Vagina (tissue), 2 donors: ENCODE data around the gene NXPH4. TPM values are rescaled to one million over a fixed set of nuclear protein-coding genes. Genes with fewer than 3 reads are reported as not detected.

ENCODE experiments used
- DNase-seq, 2 donors: peaks; one replicate each; pipeline ENCODE4 v3.0.0-alpha.2; 2017; ENCODE audit errors: extremely low spot score in 2 of 2
- H3K27ac ChIP-seq: fragments of 200-600 bp; sonication (generic); one replicate; pipeline ENCODE4 v1.5.1; 2019
- H3K27me3 ChIP-seq: fragments of 200-600 bp; sonication (generic); one replicate; pipeline ENCODE4 v1.5.1; 2019
- H3K36me3 ChIP-seq, 2 donors: fragments of 200-600 bp; sonication (generic); one replicate each; pipeline ENCODE4 v1.5.1; 2017 to 2019
- H3K4me1 ChIP-seq: fragments of 200-600 bp; sonication (generic); one replicate; pipeline ENCODE4 v1.5.1; 2019
- H3K4me3 ChIP-seq, 2 donors: fragments of 200-600 bp; sonication (generic); 1 replicate in 1 of 2; 2 replicates in 1 of 2; pipeline ENCODE4 v1.5.1; 2016 to 2019
- H3K9me3 ChIP-seq: fragments of 200-600 bp; sonication (generic); one replicate; pipeline ENCODE4 v1.5.1; 2019
- POLR2A ChIP-seq, 2 donors: fragments of 450-650 bp; IDR thresholded peaks; one replicate each; pipeline ENCODE4 v1.6.1; 2017; ENCODE audit warnings: antibody characterized with exemption in 2 of 2, mild to moderate bottlenecking in 2 of 2, moderate library complexity in 2 of 2
- POLR2AphosphoS5 ChIP-seq, 2 donors: sonication (generic); formaldehyde crosslinking; IDR thresholded peaks; one replicate each; pipeline ENCODE4 v1.9.0; 2017; ENCODE audit warnings: antibody characterized with exemption in 2 of 2, mild to moderate bottlenecking in 2 of 2, low read depth in 1 of 2; ENCODE audit not compliant: insufficient read depth in 1 of 2
- intact Hi-C: fragments of 100-400 bp; cut with DNase I; formaldehyde crosslinking; loops from one replicate; pipeline ENCODE4 v1.15.1; 2023
- total RNA-seq: library from RNA; depleted of rRNA; stranded (reverse); fragments of >200 nt; gene quantifications from one replicate; pipeline ENCODE4 v1.2.3, GENCODE V29; 2016
- TF ChIP-seq, protein P1 (sequence below), 3 experiments: fragments of 450-650 bp in 2 of 3; fragments of 200-600 bp in 1 of 3; sonication (generic) in 1 of 3; IDR thresholded peaks; one replicate each; pipeline ENCODE4 v1.5.1; 2017 to 2019; ENCODE audit warnings: antibody characterized with exemption in 3 of 3, mild to moderate bottlenecking in 2 of 3, moderate library complexity in 2 of 3

NXPH4 gene
- total RNA-seq, 1 donor from 2014 or later, result 3.2 TPM

DNA sequence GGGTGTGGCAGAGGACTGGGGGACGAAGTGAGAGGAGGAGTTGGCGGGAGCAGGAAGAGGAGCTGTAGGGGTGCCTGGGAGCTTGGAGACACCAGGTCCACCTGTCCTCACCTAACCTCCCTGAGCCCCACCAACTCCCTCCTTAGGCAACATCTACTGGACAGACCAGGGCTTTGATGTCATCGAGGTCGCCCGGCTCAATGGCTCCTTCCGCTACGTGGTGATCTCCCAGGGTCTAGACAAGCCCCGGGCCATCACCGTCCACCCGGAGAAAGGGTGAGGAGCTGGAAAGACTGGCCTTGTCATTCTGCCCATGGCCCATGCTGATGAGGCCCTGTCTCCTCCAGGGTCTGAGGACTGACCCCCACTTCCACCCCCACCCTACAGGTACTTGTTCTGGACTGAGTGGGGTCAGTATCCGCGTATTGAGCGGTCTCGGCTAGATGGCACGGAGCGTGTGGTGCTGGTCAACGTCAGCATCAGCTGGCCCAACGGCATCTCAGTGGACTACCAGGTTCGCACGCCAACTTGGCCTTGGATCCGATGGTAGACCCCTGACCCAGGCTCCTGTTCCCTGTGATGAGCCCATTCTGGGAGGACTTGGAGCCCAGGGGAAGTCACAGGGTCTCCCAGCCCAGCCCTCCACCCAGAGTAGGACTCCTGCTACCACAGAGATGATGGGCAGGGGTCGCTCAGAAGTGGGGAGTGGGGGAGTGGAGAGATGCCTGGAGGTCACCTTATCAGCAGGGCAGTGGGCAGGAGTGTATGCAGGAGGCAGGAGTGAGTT lies 32.5 kb upstream of the NXPH4 start:
- peaks cover 0 to 82% of the 10 kb centered on the region in 2 donors for H3K36me3 ChIP-seq
- no peak overlapping the region for H3K27ac ChIP-seq
- intact Hi-C loops, result loop anchor here (2.0 kb wide), 1 partner anchor 59 kb away; no protein-coding TSS in a partner anchor

DNA sequence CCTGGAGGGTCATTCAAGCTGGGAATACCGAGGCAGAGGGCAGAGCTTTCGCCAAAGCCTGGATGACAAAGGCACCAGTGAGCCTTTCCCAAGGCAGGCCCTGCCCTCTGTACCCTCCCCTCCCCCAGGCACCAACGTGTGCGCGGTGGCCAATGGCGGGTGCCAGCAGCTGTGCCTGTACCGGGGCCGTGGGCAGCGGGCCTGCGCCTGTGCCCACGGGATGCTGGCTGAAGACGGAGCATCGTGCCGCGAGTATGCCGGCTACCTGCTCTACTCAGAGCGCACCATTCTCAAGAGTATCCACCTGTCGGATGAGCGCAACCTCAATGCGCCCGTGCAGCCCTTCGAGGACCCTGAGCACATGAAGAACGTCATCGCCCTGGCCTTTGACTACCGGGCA lies 31.2 kb upstream of the NXPH4 start:
- no peaks in the 10 kb centered on the region for H3K9me3 ChIP-seq
- peaks cover 0 to 76% of the 10 kb centered on the region in 2 donors for H3K36me3 ChIP-seq
- H3K27me3 ChIP-seq, result no peaks in the 10 kb centered on the region
- DNase-seq, result no peak
- intact Hi-C loops, result no loop called here
- H3K4me3 ChIP-seq, result no peak overlapping the region
- peaks cover 24% of the 10 kb centered on the region for H3K4me1 ChIP-seq
- TF ChIP-seq POLR2A (IDR thresholded peaks at IDR 0.05) (no peak), POLR2AphosphoS5 (IDR thresholded peaks at IDR 0.05; ENCODE audit: insufficient read depth in 1 of 2, low read depth in 1 of 2) (no peak)
- TF ChIP-seq, protein P1, sequence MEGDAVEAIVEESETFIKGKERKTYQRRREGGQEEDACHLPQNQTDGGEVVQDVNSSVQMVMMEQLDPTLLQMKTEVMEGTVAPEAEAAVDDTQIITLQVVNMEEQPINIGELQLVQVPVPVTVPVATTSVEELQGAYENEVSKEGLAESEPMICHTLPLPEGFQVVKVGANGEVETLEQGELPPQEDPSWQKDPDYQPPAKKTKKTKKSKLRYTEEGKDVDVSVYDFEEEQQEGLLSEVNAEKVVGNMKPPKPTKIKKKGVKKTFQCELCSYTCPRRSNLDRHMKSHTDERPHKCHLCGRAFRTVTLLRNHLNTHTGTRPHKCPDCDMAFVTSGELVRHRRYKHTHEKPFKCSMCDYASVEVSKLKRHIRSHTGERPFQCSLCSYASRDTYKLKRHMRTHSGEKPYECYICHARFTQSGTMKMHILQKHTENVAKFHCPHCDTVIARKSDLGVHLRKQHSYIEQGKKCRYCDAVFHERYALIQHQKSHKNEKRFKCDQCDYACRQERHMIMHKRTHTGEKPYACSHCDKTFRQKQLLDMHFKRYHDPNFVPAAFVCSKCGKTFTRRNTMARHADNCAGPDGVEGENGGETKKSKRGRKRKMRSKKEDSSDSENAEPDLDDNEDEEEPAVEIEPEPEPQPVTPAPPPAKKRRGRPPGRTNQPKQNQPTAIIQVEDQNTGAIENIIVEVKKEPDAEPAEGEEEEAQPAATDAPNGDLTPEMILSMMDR (IDR thresholded peaks at IDR 0.05), result no peak
- H3K27ac ChIP-seq, result no peak overlapping the region

More for the DNA sequence above, 32.5 kb upstream of the NXPH4 start:
- TF ChIP-seq POLR2A (IDR thresholded peaks at IDR 0.05), result no peak
- no peak for TF ChIP-seq POLR2AphosphoS5 (IDR thresholded peaks at IDR 0.05; ENCODE audit: insufficient read depth in 1 of 2, low read depth in 1 of 2)
- TF ChIP-seq, protein P1 (IDR thresholded peaks at IDR 0.05), result no peak
- Histone ChIP-seq H3K4me1 (peaks cover 30% of the 10 kb centered on the region), H3K27me3 (no peaks in the 10 kb centered on the region), H3K9me3 (no peaks in the 10 kb centered on the region), H3K4me3 (no peak overlapping the region)
- no peak for DNase-seq

DNA sequence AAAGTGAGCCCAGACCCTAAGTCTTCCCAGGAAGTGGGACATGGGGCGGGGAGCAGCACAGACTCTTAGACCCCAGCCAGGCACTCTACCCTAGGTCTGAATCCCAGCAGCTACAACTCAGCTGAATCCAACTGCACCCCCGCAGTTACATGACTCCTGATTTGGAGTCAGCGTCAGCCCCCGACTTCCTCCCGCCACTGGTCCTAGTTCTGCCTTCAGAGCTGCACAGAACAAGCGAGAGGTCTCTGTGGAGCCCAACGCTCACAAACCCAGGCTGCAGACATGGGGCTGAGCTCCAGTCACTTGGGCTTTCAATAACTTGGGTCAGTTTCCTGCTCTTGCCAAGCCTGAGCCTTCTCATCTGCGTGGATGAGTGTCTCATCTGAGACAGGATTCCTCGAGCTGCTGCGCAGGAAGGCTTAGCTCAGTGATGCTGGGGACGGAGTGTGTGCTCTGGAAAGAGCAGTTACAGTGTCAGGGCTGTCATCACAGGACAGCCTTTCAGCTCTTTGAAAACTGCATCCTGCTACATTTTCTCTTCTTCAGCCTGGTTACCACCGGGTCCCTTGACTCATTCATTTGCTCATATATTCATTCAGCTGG lies 30.6 kb upstream of the NXPH4 start:
- Histone ChIP-seq H3K27ac (no peak overlapping the region), H3K4me1 (peaks cover 18% of the 10 kb centered on the region), H3K27me3 (no peaks in the 10 kb centered on the region), H3K4me3 (no peak overlapping the region), H3K36me3 (peaks cover 0 to 76% of the 10 kb centered on the region in 2 donors), H3K9me3 (no peaks in the 10 kb centered on the region)
- TF ChIP-seq POLR2AphosphoS5 (IDR thresholded peaks at IDR 0.05; ENCODE audit: insufficient read depth in 1 of 2, low read depth in 1 of 2) (no peak), POLR2A (IDR thresholded peaks at IDR 0.05) (no peak)
- TF ChIP-seq, protein P1 (IDR thresholded peaks at IDR 0.05), result no peak
- DNase-seq, result no peak
- intact Hi-C loops, result no loop called here

DNA sequence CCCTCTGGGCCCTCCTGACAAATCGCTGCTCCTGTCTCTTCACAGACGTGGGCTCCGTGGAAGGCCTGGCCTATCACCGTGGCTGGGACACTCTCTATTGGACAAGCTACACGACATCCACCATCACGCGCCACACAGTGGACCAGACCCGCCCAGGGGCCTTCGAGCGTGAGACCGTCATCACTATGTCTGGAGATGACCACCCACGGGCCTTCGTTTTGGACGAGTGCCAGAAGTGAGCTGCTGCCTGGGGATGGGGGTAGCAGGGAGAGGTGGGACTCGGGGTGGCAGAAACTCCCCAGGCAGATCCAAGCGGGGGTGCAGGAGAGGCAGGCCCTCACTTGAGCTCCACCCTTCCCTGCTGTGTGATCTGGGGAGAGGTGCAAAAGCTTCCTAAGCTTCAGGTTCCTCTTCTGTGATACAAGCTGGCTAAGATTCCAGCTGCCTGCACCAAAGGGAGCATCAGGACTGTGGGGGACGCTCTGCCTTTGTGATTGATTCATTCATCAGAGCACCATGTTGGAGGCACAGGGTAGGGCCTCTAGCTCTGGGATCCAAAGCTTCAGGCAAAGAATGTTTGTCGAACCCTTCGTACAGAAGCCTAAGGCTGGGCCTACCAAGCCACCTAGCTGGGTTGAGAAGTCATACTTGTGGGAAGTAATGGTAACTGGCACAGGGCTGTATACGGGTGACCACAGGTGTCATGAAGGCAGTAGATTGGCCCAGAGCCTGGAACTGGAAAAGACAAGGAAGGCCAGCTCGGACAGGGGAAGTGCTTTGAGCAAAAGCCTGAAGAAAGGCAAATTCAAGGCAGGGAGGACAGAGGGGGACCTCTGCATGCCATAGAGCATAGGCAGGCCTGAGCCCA lies 29.1 kb upstream of the NXPH4 start:
- Histone ChIP-seq H3K9me3 (no peaks in the 10 kb centered on the region), H3K4me1 (peaks cover 5% of the 10 kb centered on the region), H3K4me3 (no peak overlapping the region), H3K36me3 (peaks cover 0 to 88% of the 10 kb centered on the region in 2 donors), H3K27ac (no peak overlapping the region), H3K27me3 (no peaks in the 10 kb centered on the region)
- TF ChIP-seq, protein P1 (IDR thresholded peaks at IDR 0.05), result no peak
- TF ChIP-seq POLR2AphosphoS5 (IDR thresholded peaks at IDR 0.05; ENCODE audit: insufficient read depth in 1 of 2, low read depth in 1 of 2), result peak in 1 of 2 donors; percentile 14
- DNase-seq, result no peak
- intact Hi-C loops, result no loop called here
